Colonic mucosa (tissue), 4 donors: ENCODE data around the gene VAPA. TPM values are rescaled to one million over a fixed set of nuclear protein-coding genes. Genes with fewer than 3 reads are reported as not detected.
A peak's percentile ranks its signal among the peaks of the same experiment; 100 is the strongest.

Source experiments
- DNase-seq: peaks from one replicate; pipeline ENCODE4 v3.0.0-alpha.2; 2020
- H3K27ac ChIP-seq: fragments of 200-600 bp; one replicate; pipeline ENCODE4 v1.8.0; 2021
- H3K27me3 ChIP-seq: fragments of 200-600 bp; one replicate; pipeline ENCODE4 v1.8.0; 2021
- H3K36me3 ChIP-seq: fragments of 200-600 bp; one replicate; pipeline ENCODE4 v1.8.0; 2021
- H3K4me1 ChIP-seq: fragments of 200-600 bp; one replicate; pipeline ENCODE4 v1.8.0; 2021; ENCODE audit warnings: mild to moderate bottlenecking
- H3K4me3 ChIP-seq: fragments of 200-600 bp; one replicate; pipeline ENCODE4 v1.8.0; 2021
- H3K9ac ChIP-seq, 2 donors: one replicate each; pipeline ENCODE4 v1.7.0; 2013; ENCODE audit warnings: control low read depth in 2 of 2, low read depth in 2 of 2, low read length in 2 of 2
- H3K9me3 ChIP-seq: fragments of 200-600 bp; one replicate; pipeline ENCODE4 v1.8.0; 2021
- intact Hi-C: fragments of 100-400 bp; cut with DNase I; formaldehyde crosslinking; loops from one replicate; pipeline ENCODE4 v1.14.1; 2022
- total RNA-seq, 2 donors: library from RNA; stranded (reverse); fragmentation: NEBNext Ultra II Directional in 1 of 2; extraction: Animal tissue kit (Norgen Biotek cat#: 25700) in 1 of 2; gene quantifications; one replicate each; pipeline ENCODE4 v1.2.1, GENCODE V29; 2021
- TF ChIP-seq, protein P1 (sequence below): fragments of 200-600 bp; IDR thresholded peaks from one replicate; pipeline ENCODE4 v1.8.0; 2022; ENCODE audit warnings: antibody characterized with exemption, mild to moderate bottlenecking
- donor health status: healthy.
- donor health status: DM: no; HTN: no; CAD: no.
- donor health status: DM: no; HTN: no; CAD: no.

The VAPA gene
- total RNA-seq, 2 donors from 2014 or later = 224 to 295 TPM

DNA sequence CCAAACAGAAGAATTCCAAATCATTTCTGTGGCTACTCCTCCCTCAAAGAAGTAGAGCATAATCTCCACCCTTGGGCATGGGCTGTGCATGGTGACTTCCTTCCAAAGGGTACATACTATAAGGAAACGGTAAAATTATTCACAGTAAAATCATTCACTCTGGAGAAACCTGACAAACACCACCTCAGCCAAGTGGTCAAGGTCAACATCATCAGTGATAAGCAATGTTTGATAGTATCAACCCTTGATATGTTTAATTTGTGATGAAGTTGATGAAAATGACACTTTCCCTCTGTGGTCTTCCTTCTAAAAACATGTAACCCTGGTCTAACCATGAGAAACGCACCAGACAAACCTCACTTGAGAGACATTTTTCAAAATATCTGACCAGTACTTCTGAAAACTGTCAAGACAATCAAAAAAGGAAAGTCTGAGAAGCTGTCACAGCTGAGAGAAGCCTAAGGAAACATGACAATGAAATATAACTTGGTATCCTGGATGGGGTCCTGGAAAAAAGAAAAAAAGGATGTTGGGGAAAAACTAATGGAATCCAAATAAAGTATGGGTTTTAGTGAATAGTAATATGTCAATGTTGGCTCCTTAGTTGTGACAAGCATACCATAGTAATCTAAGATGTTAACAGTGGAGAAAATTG lies 37.5 kb upstream of the VAPA start:
- TF ChIP-seq, protein P1, sequence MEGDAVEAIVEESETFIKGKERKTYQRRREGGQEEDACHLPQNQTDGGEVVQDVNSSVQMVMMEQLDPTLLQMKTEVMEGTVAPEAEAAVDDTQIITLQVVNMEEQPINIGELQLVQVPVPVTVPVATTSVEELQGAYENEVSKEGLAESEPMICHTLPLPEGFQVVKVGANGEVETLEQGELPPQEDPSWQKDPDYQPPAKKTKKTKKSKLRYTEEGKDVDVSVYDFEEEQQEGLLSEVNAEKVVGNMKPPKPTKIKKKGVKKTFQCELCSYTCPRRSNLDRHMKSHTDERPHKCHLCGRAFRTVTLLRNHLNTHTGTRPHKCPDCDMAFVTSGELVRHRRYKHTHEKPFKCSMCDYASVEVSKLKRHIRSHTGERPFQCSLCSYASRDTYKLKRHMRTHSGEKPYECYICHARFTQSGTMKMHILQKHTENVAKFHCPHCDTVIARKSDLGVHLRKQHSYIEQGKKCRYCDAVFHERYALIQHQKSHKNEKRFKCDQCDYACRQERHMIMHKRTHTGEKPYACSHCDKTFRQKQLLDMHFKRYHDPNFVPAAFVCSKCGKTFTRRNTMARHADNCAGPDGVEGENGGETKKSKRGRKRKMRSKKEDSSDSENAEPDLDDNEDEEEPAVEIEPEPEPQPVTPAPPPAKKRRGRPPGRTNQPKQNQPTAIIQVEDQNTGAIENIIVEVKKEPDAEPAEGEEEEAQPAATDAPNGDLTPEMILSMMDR = no peak
- H3K36me3 ChIP-seq = no peaks in the 10 kb centered on the region
- H3K4me3 ChIP-seq = no peak overlapping the region
- no peak overlapping the region for H3K9ac ChIP-seq
- H3K4me1 ChIP-seq = no peaks in the 10 kb centered on the region
- H3K27me3 ChIP-seq = no peaks in the 10 kb centered on the region
- H3K9me3 ChIP-seq = no peaks in the 10 kb centered on the region
- no peak for DNase-seq
- intact Hi-C loops = no loop called here
- peak overlapping the region; percentile 26 for H3K27ac ChIP-seq

DNA sequence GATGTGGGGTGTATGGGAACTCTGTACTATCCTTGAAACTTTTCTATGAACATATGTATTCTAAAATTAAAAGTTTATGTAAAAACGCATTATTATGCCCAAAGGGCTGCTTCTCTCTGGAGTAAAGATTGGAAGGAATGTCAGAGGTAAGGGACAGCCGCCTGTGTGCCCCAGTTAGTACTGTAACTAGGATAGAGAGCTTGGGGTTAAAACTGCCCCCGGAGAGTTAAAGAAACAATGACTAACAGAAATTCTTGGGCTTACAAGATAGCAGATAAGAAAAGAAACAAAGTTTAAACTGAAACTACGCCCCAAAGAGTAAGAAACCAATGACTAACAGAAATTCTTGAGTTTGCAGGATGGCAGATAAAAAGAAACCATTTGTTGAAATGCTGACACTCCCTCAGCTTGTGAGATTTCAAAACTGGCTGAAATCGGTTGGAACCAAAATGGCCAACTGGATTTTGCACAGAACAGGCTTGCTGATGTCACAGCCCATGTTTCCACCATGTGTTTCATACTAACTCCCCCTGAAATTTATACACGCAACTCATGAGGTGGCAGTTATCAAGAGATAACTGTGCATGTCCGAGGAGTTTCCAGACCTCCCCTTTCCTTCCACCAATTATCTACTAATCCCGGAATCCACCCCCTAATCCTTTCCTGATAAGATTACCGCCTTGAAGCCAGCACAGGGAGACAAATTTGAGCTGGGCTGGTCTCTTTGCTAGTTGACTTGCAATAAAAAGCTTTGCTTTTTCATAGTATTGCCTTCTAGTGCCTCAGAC lies 36.8 kb upstream of the VAPA start:
- H3K4me1 ChIP-seq = no peaks in the 10 kb centered on the region
- no peak overlapping the region for H3K4me3 ChIP-seq
- peak overlapping the region in 1 of 2 donors; percentile 10 for H3K9ac ChIP-seq
- H3K9me3 ChIP-seq = no peaks in the 10 kb centered on the region
- intact Hi-C loops = no loop called here
- no peak for DNase-seq
- H3K27me3 ChIP-seq = no peaks in the 10 kb centered on the region
- H3K27ac ChIP-seq = peak overlapping the region; percentile 26
- no peaks in the 10 kb centered on the region for H3K36me3 ChIP-seq
- TF ChIP-seq, protein P1 = no peak

DNA sequence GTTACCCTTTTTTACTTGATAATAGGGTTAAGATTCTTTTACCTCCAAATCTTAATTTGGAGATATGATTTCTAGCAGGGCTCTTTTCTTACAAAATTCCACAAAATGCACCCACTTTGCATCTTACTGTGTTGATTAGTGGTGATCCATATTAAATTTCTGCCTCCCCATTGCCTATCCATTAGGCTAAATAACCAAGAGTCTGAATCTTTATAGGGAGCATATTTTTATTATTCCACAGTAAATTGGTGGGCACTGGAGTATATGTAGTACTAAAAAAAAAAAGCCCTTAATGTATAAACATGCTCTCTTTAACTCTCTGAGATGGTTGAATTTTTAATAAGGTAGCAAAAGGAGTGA lies 36.2 kb upstream of the VAPA start:
- no peaks in the 10 kb centered on the region for H3K4me1 ChIP-seq
- H3K9ac ChIP-seq = no peak overlapping the region
- H3K27ac ChIP-seq = peak overlapping the region; percentile 3
- no peak overlapping the region for H3K4me3 ChIP-seq
- H3K36me3 ChIP-seq = no peaks in the 10 kb centered on the region
- no peaks in the 10 kb centered on the region for H3K9me3 ChIP-seq
- intact Hi-C loops = no loop called here
- DNase-seq = no peak
- no peaks in the 10 kb centered on the region for H3K27me3 ChIP-seq
- TF ChIP-seq, protein P1 = no peak

DNA sequence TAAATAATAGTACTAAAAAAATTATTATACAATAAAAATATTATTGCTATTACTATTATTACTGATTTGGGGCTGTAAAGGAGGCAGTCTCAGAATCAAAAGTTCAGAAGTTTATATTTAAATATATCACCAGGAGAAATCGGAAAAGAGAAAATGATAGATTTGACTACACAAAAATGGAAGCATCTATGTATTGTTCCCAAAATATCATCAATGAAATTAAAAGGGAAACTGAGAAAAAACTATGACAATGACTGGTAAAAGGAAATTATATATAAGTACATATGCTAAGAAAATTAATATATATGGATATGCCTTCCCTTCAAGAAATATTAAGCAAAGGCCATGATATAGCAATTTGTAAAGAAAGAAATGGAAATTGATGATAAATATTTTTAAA lies 35.7 kb upstream of the VAPA start:
- no peak for DNase-seq
- no peaks in the 10 kb centered on the region for H3K36me3 ChIP-seq
- TF ChIP-seq, protein P1 = no peak
- H3K27me3 ChIP-seq = no peaks in the 10 kb centered on the region
- H3K9ac ChIP-seq = no peak overlapping the region
- no peaks in the 10 kb centered on the region for H3K9me3 ChIP-seq
- H3K27ac ChIP-seq = no peak overlapping the region
- no peaks in the 10 kb centered on the region for H3K4me1 ChIP-seq
- intact Hi-C loops = no loop called here
- no peak overlapping the region for H3K4me3 ChIP-seq

DNA sequence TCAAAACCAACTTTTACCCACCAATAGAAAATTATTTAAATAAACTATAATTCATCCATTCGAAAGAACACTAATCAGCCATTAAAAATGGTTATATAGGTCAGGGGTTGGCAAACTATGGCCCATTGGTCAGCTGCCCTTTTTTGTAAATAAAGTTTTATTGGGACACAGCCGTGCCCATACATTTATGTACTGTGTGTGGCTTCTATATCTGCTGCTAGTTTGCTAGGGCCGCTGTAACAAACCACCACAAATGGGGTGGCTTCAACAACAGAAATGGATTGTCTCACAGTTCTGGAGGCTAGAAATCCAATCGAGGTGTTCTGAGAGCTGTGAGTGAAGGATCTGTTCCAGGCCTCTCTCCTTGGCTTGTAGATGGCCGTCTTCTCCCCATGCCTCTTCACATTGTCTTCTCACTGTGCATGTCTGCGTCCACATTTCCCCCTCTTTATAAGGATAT lies 35.0 kb upstream of the VAPA start:
- no peak for DNase-seq
- intact Hi-C loops = no loop called here
- Histone ChIP-seq H3K9me3 (no peaks in the 10 kb centered on the region), H3K27me3 (no peaks in the 10 kb centered on the region), H3K9ac (no peak overlapping the region), H3K36me3 (no peaks in the 10 kb centered on the region), H3K4me1 (no peaks in the 10 kb centered on the region), H3K27ac (no peak overlapping the region), H3K4me3 (no peak overlapping the region)
- TF ChIP-seq, protein P1 = no peak
